Liver (tissue), 3 donors: ENCODE measurements around the gene HAO1.

Experiments used
- ATF3 ChIP-seq: IDR thresholded peaks from 2 replicates; pipeline ENCODE4 v1.6.1; 2016; ENCODE audit warnings: antibody characterized with exemption
- CTCF ChIP-seq: fragments of 150-350 bp; IDR thresholded peaks from 2 replicates; pipeline ENCODE4 v1.5.1; 2017; ENCODE audit warnings: improper control_type of control experiment, low read depth, low read length; ENCODE audit not compliant: missing input control
- FOXA1 ChIP-seq: IDR thresholded peaks from 2 replicates; pipeline ENCODE4 v1.6.1; 2016; ENCODE audit warnings: antibody characterized with exemption
- GABPA ChIP-seq, 2 donors: IDR thresholded peaks in 1 of 2; conservative IDR thresholded peaks in 1 of 2; 2 replicates each; pipeline ENCODE4 v1.6.1; 2016; ENCODE audit warnings: antibody characterized with exemption in 2 of 2, mild to moderate bottlenecking in 1 of 2, moderate library complexity in 1 of 2
- HNF4A ChIP-seq, 2 donors: conservative IDR thresholded peaks; 2 replicates each; pipeline ENCODE4 v1.6.1; 2016; ENCODE audit warnings: antibody characterized with exemption in 2 of 2, mild to moderate bottlenecking in 2 of 2
- HNF4G ChIP-seq: IDR thresholded peaks from 2 replicates; pipeline ENCODE4 v1.6.1; 2016; ENCODE audit warnings: antibody characterized with exemption
- JUND ChIP-seq, 2 donors: IDR thresholded peaks; 2 replicates each; pipeline ENCODE4 v1.6.1; 2016; ENCODE audit warnings: antibody characterized with exemption in 2 of 2
- MAX ChIP-seq: IDR thresholded peaks from 2 replicates; pipeline ENCODE4 v1.6.1; 2016; ENCODE audit warnings: antibody characterized with exemption
- RAD21 ChIP-seq, 2 donors: IDR thresholded peaks; 2 replicates each; pipeline ENCODE4 v1.6.1; 2016; ENCODE audit warnings: antibody characterized with exemption in 2 of 2, mild to moderate bottlenecking in 2 of 2
- SP1 ChIP-seq: IDR thresholded peaks from 2 replicates; pipeline ENCODE4 v1.6.1; 2018; ENCODE audit warnings: antibody characterized with exemption, mild to moderate bottlenecking
- TAF1 ChIP-seq: conservative IDR thresholded peaks from 2 replicates; pipeline ENCODE4 v1.6.1; 2016; ENCODE audit warnings: antibody characterized with exemption, mild to moderate bottlenecking
- YY1 ChIP-seq: IDR thresholded peaks from 2 replicates; pipeline ENCODE4 v1.6.1; 2016; ENCODE audit warnings: antibody characterized with exemption, mild to moderate bottlenecking
- ZBTB33 ChIP-seq: IDR thresholded peaks from 2 replicates; pipeline ENCODE4 v1.6.1; 2016; ENCODE audit warnings: antibody characterized with exemption
- TF ChIP-seq, protein P1 (sequence below): IDR thresholded peaks from 2 replicates; pipeline ENCODE4 v1.6.1; 2016; ENCODE audit warnings: antibody characterized with exemption, mild to moderate bottlenecking
- donor health status: healthy.
- donor health status: healthy.

DNA sequence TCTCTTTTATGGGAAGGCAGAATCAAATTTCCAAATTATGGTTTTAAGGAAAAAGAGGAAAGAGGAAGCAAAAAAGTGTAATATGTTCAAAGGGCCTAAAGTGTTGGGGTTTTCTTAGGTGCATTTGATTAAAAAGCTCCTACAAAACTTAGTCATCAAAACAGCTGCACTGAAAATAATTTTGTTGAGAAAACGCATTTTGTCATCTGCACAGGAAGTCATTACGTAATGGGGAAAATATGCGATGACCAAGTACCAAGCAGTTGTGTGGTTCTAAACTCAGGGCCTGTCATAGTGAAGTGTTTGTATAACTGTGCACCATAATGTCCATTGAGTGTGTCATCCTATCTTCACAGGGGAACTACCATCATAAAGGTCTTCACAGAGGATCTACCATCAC is 15.6 kb downstream of the HAO1 start:
- TF ChIP-seq, protein P1, sequence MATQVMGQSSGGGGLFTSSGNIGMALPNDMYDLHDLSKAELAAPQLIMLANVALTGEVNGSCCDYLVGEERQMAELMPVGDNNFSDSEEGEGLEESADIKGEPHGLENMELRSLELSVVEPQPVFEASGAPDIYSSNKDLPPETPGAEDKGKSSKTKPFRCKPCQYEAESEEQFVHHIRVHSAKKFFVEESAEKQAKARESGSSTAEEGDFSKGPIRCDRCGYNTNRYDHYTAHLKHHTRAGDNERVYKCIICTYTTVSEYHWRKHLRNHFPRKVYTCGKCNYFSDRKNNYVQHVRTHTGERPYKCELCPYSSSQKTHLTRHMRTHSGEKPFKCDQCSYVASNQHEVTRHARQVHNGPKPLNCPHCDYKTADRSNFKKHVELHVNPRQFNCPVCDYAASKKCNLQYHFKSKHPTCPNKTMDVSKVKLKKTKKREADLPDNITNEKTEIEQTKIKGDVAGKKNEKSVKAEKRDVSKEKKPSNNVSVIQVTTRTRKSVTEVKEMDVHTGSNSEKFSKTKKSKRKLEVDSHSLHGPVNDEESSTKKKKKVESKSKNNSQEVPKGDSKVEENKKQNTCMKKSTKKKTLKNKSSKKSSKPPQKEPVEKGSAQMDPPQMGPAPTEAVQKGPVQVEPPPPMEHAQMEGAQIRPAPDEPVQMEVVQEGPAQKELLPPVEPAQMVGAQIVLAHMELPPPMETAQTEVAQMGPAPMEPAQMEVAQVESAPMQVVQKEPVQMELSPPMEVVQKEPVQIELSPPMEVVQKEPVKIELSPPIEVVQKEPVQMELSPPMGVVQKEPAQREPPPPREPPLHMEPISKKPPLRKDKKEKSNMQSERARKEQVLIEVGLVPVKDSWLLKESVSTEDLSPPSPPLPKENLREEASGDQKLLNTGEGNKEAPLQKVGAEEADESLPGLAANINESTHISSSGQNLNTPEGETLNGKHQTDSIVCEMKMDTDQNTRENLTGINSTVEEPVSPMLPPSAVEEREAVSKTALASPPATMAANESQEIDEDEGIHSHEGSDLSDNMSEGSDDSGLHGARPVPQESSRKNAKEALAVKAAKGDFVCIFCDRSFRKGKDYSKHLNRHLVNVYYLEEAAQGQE, result no peak
- no peak for TF ChIP-seq SP1
- TF ChIP-seq CTCF, result no peak
- TF ChIP-seq RAD21 (IDR thresholded peaks at IDR 0.05), result no peak
- no peak for TF ChIP-seq ATF3
- TF ChIP-seq TAF1, result no peak
- no peak for TF ChIP-seq YY1
- no peak for TF ChIP-seq HNF4A (conservative IDR thresholded peaks at IDR 0.05)
- TF ChIP-seq GABPA (IDR thresholded peaks at IDR 0.05 in 1 of 2, conservative IDR thresholded peaks at IDR 0.05 in 1 of 2), result no peak
- TF ChIP-seq MAX, result no peak
- TF ChIP-seq FOXA1, result no peak
- no peak for TF ChIP-seq ZBTB33
- TF ChIP-seq HNF4G, result no peak
- TF ChIP-seq JUND (IDR thresholded peaks at IDR 0.05), result peak; percentile 32 to 56
